SK-N-SH (cell line): ENCODE results near the gene ARHGAP15.

Experiments
- FOXJ3 ChIP-seq: sonication (generic); formaldehyde crosslinking; IDR thresholded peaks from 2 replicates; pipeline ENCODE4 v1.5.1; 2020; ENCODE audit warnings: mild to moderate bottlenecking, missing genetic modification reagents
- NRF1 ChIP-seq: IDR thresholded peaks from 2 replicates; pipeline ENCODE4 v1.6.1; 2012; ENCODE audit warnings: low read depth, mild to moderate bottlenecking, low read length
- POLR2AphosphoS5 ChIP-seq: IDR thresholded peaks from 2 replicates; pipeline ENCODE4 v1.6.1; 2012; ENCODE audit warnings: low read depth, low read length

- TF ChIP-seq POLR2AphosphoS5 (no peak), FOXJ3 (CRISPR knock-in tag) (0 out of 2 replicates have a peak, but pooled peaks have one; percentile 14), NRF1 (no peak)
Measured at GRCh38 chr2:143357966-143358365, 228.7 kb downstream of the ARHGAP15 start.
